Endodermal cell (in vitro differentiated cells): Measurements from ENCODE around the gene UTP4. TPM values are rescaled to one million over a fixed set of nuclear protein-coding genes. Genes with fewer than 3 reads are reported as not detected.

Source experiments
- DNase-seq: peaks from one replicate; pipeline ENCODE4 v3.0.0-alpha.2; 2017
- H3K27ac ChIP-seq: 2 replicates; pipeline ENCODE4 v1.5.1; 2013; ENCODE audit warnings: mild to moderate bottlenecking, low read depth, low read length, moderate library complexity
- H3K27me3 ChIP-seq: 2 replicates; pipeline ENCODE4 v1.6.1; 2013; ENCODE audit warnings: mild to moderate bottlenecking, low read length, moderate library complexity; ENCODE audit not compliant: insufficient read depth, control insufficient read depth, poor library complexity, severe bottlenecking
- H3K36me3 ChIP-seq: 2 replicates; pipeline ENCODE4 v1.7.0; 2013; ENCODE audit warnings: mild to moderate bottlenecking, low read length, moderate library complexity; ENCODE audit not compliant: control insufficient read depth, insufficient read depth
- H3K4me1 ChIP-seq: one replicate; pipeline ENCODE4 v1.7.0; 2013; ENCODE audit warnings: low read length; ENCODE audit not compliant: control insufficient read depth, insufficient read depth
- H3K4me3 ChIP-seq: 2 replicates; pipeline ENCODE4 v1.5.1; 2013; ENCODE audit warnings: mild to moderate bottlenecking, low read length, moderate library complexity
- H3K9ac ChIP-seq: 2 replicates; pipeline ENCODE4 v1.6.1; 2013; ENCODE audit warnings: mild to moderate bottlenecking, low read length, moderate library complexity; ENCODE audit not compliant: poor library complexity, severe bottlenecking; ENCODE audit errors: extremely low read depth
- H3K9me3 ChIP-seq: 2 replicates; pipeline ENCODE4 v1.6.1; 2013; ENCODE audit warnings: mild to moderate bottlenecking, low read length, moderate library complexity; ENCODE audit not compliant: control insufficient read depth
- H3K27ac Mint-ChIP-seq: 2 replicates; pipeline ENCODE4 v1.8.0; 2020; ENCODE audit warnings: mixed read lengths
- H3K27me3 Mint-ChIP-seq: 2 replicates; pipeline ENCODE4 v1.8.0; 2021; ENCODE audit warnings: mild to moderate bottlenecking, mixed read lengths; ENCODE audit not compliant: insufficient read depth
- H3K36me3 Mint-ChIP-seq: 2 replicates; pipeline ENCODE4 v1.8.0; 2020; ENCODE audit warnings: low read depth, mixed read lengths
- H3K4me1 Mint-ChIP-seq: 2 replicates; pipeline ENCODE4 v1.8.0; 2020; ENCODE audit warnings: mixed read lengths
- H3K4me3 Mint-ChIP-seq: 2 replicates; pipeline ENCODE4 v1.8.0; 2020; ENCODE audit warnings: mild to moderate bottlenecking, moderate library complexity, mixed read lengths
- H3K9me3 Mint-ChIP-seq: 2 replicates; pipeline ENCODE4 v1.8.0; 2020; ENCODE audit warnings: mild to moderate bottlenecking, mixed read lengths
- WGBS, 2 experiments: methylation state at CpG; one replicate each; pipeline versions ENCODE4 v1.1.5 to v1.1.7; 2013; ENCODE audit warnings: missing lambda C conversion rate in 2 of 2, mixed read lengths in 1 of 2; ENCODE audit not compliant: insufficient coverage in 1 of 2, insufficient read length in 1 of 2; 5-methylcytosine and 5-hydroxymethylcytosine counted together
- total RNA-seq, 2 donors: library from RNA; stranded (reverse); fragmentation: NEBNext Ultra II Directional in 1 of 2; extraction: Animal tissue kit (Norgen Biotek cat#: 25700) in 1 of 2; gene quantifications; 2 replicates in 1 of 2; 3 replicates in 1 of 2; pipeline ENCODE4 v1.2.1, GENCODE V29; 2021
- TF ChIP-seq, protein P1 (sequence below): fragments of 200-600 bp; sonication (generic); conservative IDR thresholded peaks from 2 replicates; pipeline ENCODE4 v1.5.0; 2021; ENCODE audit warnings: antibody characterized with exemption, mild to moderate bottlenecking

Gene UTP4
- total RNA-seq, 2 donors from 2014 or later, result 44.1 to 45.3 TPM

DNA sequence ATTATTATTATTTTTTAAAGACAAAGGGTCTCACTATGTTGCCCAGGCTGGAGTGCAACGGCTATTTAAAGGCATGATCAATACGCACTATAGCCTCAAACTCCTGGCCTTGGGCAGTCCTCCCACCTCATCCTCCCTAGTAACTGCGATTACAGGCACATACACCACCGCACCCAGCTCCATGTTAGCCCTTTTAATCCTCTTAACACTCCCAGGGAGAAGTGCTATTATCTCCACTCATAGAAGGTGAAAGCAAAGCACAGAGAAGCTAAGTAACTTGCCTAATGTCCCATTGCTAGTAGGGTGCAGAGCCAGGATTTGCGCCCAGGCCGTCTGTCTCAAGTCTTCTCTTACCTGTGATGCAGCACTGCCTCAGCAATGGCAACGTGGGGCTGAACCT lies 22.0 kb upstream of the UTP4 start:
- peaks cover 26% of the 10 kb centered on the region for H3K36me3 Mint-ChIP-seq
- WGBS, 2 experiments, result 90 to 95% methylated on average over 7 of the region's 7 CpGs

DNA sequence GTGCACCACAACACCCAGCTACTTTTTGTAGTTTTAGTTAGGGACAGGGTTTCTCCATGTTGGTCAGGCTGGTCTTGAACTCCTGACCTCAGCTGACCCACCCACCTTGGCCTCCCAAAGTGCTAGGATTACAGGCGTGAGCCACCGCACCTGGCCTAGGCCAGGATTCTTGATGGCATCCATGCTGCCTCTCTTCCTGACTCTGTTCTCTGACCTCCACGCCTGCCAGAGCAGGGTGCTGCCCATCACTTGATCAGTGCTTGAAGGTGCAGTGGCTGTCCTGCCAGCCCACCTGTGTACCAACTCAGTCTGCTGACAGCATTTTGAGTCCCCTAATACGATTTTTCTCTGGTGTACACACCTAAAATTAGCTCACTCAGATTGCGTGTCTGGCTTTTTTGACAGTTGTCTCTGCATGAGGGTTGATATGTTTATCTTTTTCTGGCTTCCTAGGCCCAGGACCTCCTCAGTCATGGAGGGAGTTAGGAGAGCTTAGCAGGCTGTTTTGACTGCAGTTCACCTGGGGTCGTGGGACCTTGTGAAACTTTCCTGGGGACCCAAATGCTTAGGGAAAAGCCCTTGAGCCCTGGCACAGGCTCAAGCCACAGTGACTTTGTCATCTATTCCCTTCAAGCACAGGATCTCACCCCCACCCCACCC lies 21.1 kb upstream of the UTP4 start:
- Mint-ChIP-seq H3K36me3 (peaks cover 33% of the 10 kb centered on the region), H3K4me1 (peaks cover 22% of the 10 kb centered on the region), H3K9me3 (no peaks in the 10 kb centered on the region), H3K4me3 (no peak overlapping the region), H3K27ac (no peak overlapping the region), H3K27me3 (peaks cover 35% of the 10 kb centered on the region)
- Histone ChIP-seq H3K4me1 (peaks cover 5% of the 10 kb centered on the region), H3K27me3 (peaks cover 27% of the 10 kb centered on the region), H3K36me3 (peaks cover 11% of the 10 kb centered on the region), H3K9me3 (no peaks in the 10 kb centered on the region), H3K4me3 (no peak overlapping the region), H3K27ac (no peak overlapping the region), H3K9ac (no peak overlapping the region)
- TF ChIP-seq, protein P1, sequence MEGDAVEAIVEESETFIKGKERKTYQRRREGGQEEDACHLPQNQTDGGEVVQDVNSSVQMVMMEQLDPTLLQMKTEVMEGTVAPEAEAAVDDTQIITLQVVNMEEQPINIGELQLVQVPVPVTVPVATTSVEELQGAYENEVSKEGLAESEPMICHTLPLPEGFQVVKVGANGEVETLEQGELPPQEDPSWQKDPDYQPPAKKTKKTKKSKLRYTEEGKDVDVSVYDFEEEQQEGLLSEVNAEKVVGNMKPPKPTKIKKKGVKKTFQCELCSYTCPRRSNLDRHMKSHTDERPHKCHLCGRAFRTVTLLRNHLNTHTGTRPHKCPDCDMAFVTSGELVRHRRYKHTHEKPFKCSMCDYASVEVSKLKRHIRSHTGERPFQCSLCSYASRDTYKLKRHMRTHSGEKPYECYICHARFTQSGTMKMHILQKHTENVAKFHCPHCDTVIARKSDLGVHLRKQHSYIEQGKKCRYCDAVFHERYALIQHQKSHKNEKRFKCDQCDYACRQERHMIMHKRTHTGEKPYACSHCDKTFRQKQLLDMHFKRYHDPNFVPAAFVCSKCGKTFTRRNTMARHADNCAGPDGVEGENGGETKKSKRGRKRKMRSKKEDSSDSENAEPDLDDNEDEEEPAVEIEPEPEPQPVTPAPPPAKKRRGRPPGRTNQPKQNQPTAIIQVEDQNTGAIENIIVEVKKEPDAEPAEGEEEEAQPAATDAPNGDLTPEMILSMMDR, result no peak
- 88 to 93% methylated on average over 5 to 6 of the region's 6 CpGs for WGBS, 2 experiments
- DNase-seq, result peak; percentile 26

More for the DNA sequence above, 22.0 kb upstream of the UTP4 start:
- Histone ChIP-seq H3K27me3 (peaks cover 28% of the 10 kb centered on the region), H3K9me3 (no peaks in the 10 kb centered on the region), H3K36me3 (peaks cover 10% of the 10 kb centered on the region), H3K4me1 (peaks cover 5% of the 10 kb centered on the region), H3K27ac (no peak overlapping the region), H3K9ac (no peak overlapping the region), H3K4me3 (no peak overlapping the region)
- H3K9me3 Mint-ChIP-seq, result no peaks in the 10 kb centered on the region
- no peak overlapping the region for H3K4me3 Mint-ChIP-seq
- TF ChIP-seq, protein P1, result no peak
- H3K4me1 Mint-ChIP-seq, result peaks cover 24% of the 10 kb centered on the region
- H3K27me3 Mint-ChIP-seq, result peaks cover 38% of the 10 kb centered on the region
- DNase-seq, result peak; percentile 35
- H3K27ac Mint-ChIP-seq, result no peak overlapping the region

DNA sequence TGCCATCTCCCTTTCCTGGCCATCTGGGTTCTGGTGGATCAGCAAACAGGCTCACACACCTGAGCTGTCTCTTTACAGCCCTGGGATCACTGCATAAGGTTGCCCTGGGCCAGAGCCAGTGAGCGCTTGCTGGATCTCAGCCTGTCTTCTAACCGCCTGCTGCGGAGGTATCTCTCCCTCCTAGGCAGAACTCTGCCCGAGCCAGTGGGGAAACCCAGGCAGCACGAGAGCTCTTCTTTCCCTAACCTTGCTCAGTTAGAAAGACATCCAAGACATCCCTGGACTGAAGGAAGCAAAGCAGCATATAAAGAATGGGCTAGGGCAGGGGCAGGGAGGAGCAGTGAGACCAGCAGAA lies 20.6 kb upstream of the UTP4 start:
- peaks cover 22% of the 10 kb centered on the region for H3K27me3 ChIP-seq
- peak; percentile 26 for DNase-seq
- Mint-ChIP-seq H3K36me3 (peaks cover 34% of the 10 kb centered on the region), H3K27ac (no peak overlapping the region), H3K4me1 (peaks cover 22% of the 10 kb centered on the region), H3K4me3 (no peak overlapping the region), H3K9me3 (no peaks in the 10 kb centered on the region), H3K27me3 (peaks cover 33% of the 10 kb centered on the region)
- no peaks in the 10 kb centered on the region for H3K9me3 ChIP-seq
- peaks cover 15% of the 10 kb centered on the region for H3K36me3 ChIP-seq
- H3K27ac ChIP-seq, result no peak overlapping the region
- peaks cover 5% of the 10 kb centered on the region for H3K4me1 ChIP-seq
- H3K4me3 ChIP-seq, result no peak overlapping the region
- H3K9ac ChIP-seq, result no peak overlapping the region
- TF ChIP-seq, protein P1, result no peak
- WGBS, 2 experiments, result 94 to 98% methylated on average over 5 of the region's 5 CpGs
